HG03039 (cell line): ENCODE data around the gene TBC1D16.

ENCODE experiments used
- ATAC-seq: cut with Tn5 transposase; IDR thresholded peaks from one replicate; pipeline ENCODE4 v1.9.1; 2021; ENCODE audit warnings: mild to moderate bottlenecking, moderate library complexity; ENCODE audit not compliant: unreplicated experiment

Gene TBC1D16

GRCh38 chr17:79919862-79920720 lies 115.6 kb downstream of the TBC1D16 start:
- ATAC-seq: no peak

- ATAC-seq: no peak
Measured at GRCh38 chr17:79919164-79919585, 116.5 kb downstream of the TBC1D16 start.

- ATAC-seq: no peak
Measured at GRCh38 chr17:79918581-79919163, 117.0 kb downstream of the TBC1D16 start.

GRCh38 chr17:79917902-79918484 lies 117.7 kb downstream of the TBC1D16 start:
- no peak for ATAC-seq

GRCh38 chr17:79916991-79917901 lies 118.4 kb downstream of the TBC1D16 start:
- ATAC-seq: no peak

GRCh38 chr17:79916506-79916905 lies 119.2 kb downstream of the TBC1D16 start:
- ATAC-seq: no peak

- no peak for ATAC-seq
Measured at GRCh38 chr17:79915850-79916430, 119.7 kb downstream of the TBC1D16 start.

- no peak for ATAC-seq
Measured at GRCh38 chr17:79914813-79915740, 120.6 kb downstream of the TBC1D16 start.

- no peak for ATAC-seq
Measured at GRCh38 chr17:79913896-79914812, 121.5 kb downstream of the TBC1D16 start.

- ATAC-seq: no peak
Measured at GRCh38 chr17:79913451-79913850, 122.2 kb downstream of the TBC1D16 start.

GRCh38 chr17:79912552-79913330 lies 122.9 kb downstream of the TBC1D16 start:
- ATAC-seq: no peak

GRCh38 chr17:79911430-79912399 lies 124.0 kb downstream of the TBC1D16 start:
- ATAC-seq: no peak

- no peak for ATAC-seq
Measured at GRCh38 chr17:79910985-79911361, 124.7 kb downstream of the TBC1D16 start.

- ATAC-seq: no peak
Measured at GRCh38 chr17:79909121-79909520, 126.6 kb downstream of the TBC1D16 start.

GRCh38 chr17:79907850-79908249 lies 127.8 kb downstream of the TBC1D16 start:
- ATAC-seq: no peak

GRCh38 chr17:79907217-79907715 lies 128.4 kb downstream of the TBC1D16 start:
- ATAC-seq: no peak
